Memory B cell (primary cell): ENCODE results near the gene C1QTNF5.

Source experiments
- ATAC-seq: fragments of 150-1000 bp; cut with Tn5 transposase; 2 replicates; pipeline ENCODE4 v1.10.0; 2021; ENCODE audit warnings: low read depth, mild to moderate bottlenecking, moderate library complexity
- DNase-seq, 2 donors: peaks; one replicate each; pipeline ENCODE4 v3.0.0; 2022; ENCODE audit warnings: low spot score in 2 of 2
- H3K27ac Mint-ChIP-seq: one replicate; pipeline ENCODE4 v1.8.0; 2022; ENCODE audit warnings: mild to moderate bottlenecking, moderate library complexity, mixed read lengths
- H3K27me3 Mint-ChIP-seq: one replicate; pipeline ENCODE4 v1.8.0; 2022; ENCODE audit warnings: mixed read lengths
- H3K36me3 Mint-ChIP-seq: one replicate; pipeline ENCODE4 v1.8.0; 2022; ENCODE audit warnings: mild to moderate bottlenecking, mixed read lengths
- H3K4me1 Mint-ChIP-seq: one replicate; pipeline ENCODE4 v1.8.0; 2022; ENCODE audit warnings: mixed read lengths
- H3K4me3 Mint-ChIP-seq: one replicate; pipeline ENCODE4 v1.8.0; 2022; ENCODE audit warnings: mild to moderate bottlenecking, moderate library complexity, mixed read lengths
- H3K9me3 Mint-ChIP-seq: one replicate; pipeline ENCODE4 v1.8.0; 2022; ENCODE audit warnings: mixed read lengths

The C1QTNF5 gene

GRCh38 chr11:119297938-119298337, 42.7 kb downstream of the C1QTNF5 start:
- peaks cover 38% of the 10 kb centered on the region for H3K36me3 Mint-ChIP-seq
- DNase-seq (no peak), ATAC-seq (no peak)
- no peaks in the 10 kb centered on the region for H3K4me1 Mint-ChIP-seq
- no peaks in the 10 kb centered on the region for H3K9me3 Mint-ChIP-seq
- no peak overlapping the region for H3K4me3 Mint-ChIP-seq
- H3K27ac Mint-ChIP-seq, result no peak overlapping the region
- H3K27me3 Mint-ChIP-seq, result no peaks in the 10 kb centered on the region

DNA sequence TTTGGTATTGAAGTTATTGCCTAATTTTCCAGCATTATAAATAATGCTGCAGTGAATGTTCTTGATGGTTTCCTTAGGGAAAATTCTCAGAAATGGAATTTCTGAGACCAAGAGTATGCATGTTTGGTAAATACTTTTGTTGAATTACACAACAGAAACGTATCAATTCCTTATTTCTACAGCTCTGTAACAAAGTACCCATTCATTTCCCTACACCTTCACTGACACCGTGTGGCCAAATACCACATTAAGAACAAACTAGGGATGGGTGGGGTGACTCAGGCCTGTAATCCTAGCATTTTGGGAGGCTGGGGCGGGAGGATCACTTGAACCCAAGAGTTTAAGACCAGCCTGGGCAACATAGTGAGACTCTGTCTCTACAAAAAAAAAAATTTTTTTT, 45.5 kb downstream of the C1QTNF5 start:
- no peak overlapping the region for H3K27ac Mint-ChIP-seq
- no peak for DNase-seq
- ATAC-seq, result no peak
- no peaks in the 10 kb centered on the region for H3K9me3 Mint-ChIP-seq
- H3K27me3 Mint-ChIP-seq, result no peaks in the 10 kb centered on the region
- no peak overlapping the region for H3K4me3 Mint-ChIP-seq
- peaks cover 34% of the 10 kb centered on the region for H3K36me3 Mint-ChIP-seq
- H3K4me1 Mint-ChIP-seq, result no peaks in the 10 kb centered on the region

DNA sequence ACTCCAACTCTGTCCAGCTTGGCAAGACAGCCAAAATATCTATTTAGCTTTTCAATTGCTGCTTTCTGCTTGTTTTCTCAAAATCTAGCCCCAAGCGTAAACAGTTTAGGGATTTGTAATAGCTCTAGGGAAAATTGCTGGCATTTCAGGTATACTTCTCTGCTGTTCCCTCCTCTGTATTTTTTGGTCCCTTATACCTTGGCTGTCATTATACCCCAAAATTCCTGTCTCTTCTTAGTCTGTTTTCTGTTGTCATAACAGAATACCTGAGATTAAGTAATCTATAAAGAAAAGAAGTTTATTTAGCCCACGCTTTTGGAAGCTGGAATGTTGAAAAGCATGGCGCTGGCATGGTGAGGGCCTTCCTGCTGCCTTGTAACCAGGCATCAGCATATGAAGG, 47.2 kb downstream of the C1QTNF5 start:
- Mint-ChIP-seq H3K36me3 (peaks cover 26% of the 10 kb centered on the region), H3K27ac (no peak overlapping the region), H3K27me3 (no peaks in the 10 kb centered on the region), H3K4me1 (no peaks in the 10 kb centered on the region), H3K4me3 (no peak overlapping the region), H3K9me3 (no peaks in the 10 kb centered on the region)
- DNase-seq (no peak), ATAC-seq (no peak)

DNA sequence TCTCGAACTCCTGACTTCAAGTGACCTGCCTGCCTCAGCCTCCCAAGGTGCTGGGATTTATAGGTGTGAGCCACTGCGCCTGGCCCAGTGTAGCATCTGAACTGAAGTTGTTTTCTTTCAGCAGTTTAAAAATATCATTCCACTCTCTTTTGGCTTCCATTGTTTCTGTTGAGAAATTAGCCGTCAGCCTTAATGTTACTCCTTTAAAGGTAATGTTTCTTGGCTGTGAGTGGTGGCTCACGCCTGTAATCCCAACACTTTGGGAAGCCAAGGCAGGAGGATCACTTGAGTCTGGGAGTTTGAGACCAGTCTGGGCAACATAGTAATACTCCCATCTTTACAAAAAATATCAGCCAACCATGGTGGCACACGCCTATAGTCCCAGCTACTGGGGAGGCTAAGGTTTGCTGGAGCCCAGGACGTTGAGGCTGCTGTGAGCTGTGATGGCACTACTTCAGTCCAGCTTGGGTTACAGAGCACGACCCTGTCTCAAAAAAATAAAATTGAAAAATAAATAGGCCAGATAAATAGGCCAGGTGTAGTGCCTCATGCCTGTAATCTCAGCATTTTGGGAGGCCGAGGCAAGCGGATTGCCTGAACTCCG, 49.7 kb downstream of the C1QTNF5 start:
- ATAC-seq (no peak), DNase-seq (no peak)
- Mint-ChIP-seq H3K4me1 (no peaks in the 10 kb centered on the region), H3K36me3 (peaks cover 32% of the 10 kb centered on the region), H3K27me3 (no peaks in the 10 kb centered on the region), H3K9me3 (no peaks in the 10 kb centered on the region), H3K4me3 (no peak overlapping the region), H3K27ac (no peak overlapping the region)
